Mesenchymal stem cell (in vitro differentiated cells and primary cell): Measurements from ENCODE around the gene NBPF11.
"Not testable (repeated sequence)": the region's sequence is repeated elsewhere in the genome, so short reads cannot be mapped to it uniquely, and the experiment has no call there.

Experiments used
- DNase-seq: peaks from one replicate; pipeline ENCODE4 v3.0.0-alpha.2; 2013
- H2AFZ ChIP-seq: one replicate; pipeline ENCODE4 v1.6.1; 2013; ENCODE audit warnings: low read depth, mild to moderate bottlenecking, control low read depth, inconsistent platforms, low read length, moderate library complexity
- H2AK5ac ChIP-seq: 2 replicates; pipeline ENCODE4 v1.6.1; 2013; ENCODE audit warnings: low read length, moderate library complexity, mild to moderate bottlenecking, inconsistent platforms; ENCODE audit not compliant: severe bottlenecking
- H2BK120ac ChIP-seq: one replicate; pipeline ENCODE4 v1.6.1; 2013; ENCODE audit warnings: low read depth, mild to moderate bottlenecking, inconsistent platforms, low read length, moderate library complexity
- H2BK12ac ChIP-seq, 2 experiments: one replicate each; pipeline ENCODE4 v1.6.1; 2013; ENCODE audit warnings: inconsistent platforms in 2 of 2, low read length in 2 of 2, mild to moderate bottlenecking in 2 of 2, moderate library complexity in 2 of 2, control low read depth in 1 of 2
- H2BK15ac ChIP-seq: one replicate; pipeline ENCODE4 v1.6.1; 2013; ENCODE audit warnings: mild to moderate bottlenecking, low read depth, inconsistent platforms; ENCODE audit not compliant: poor library complexity, severe bottlenecking
- H2BK5ac ChIP-seq: 2 replicates; pipeline ENCODE4 v1.6.1; 2013; ENCODE audit warnings: low read depth, mild to moderate bottlenecking, low read length, control low read depth, inconsistent platforms; ENCODE audit not compliant: poor library complexity, severe bottlenecking
- H3K14ac ChIP-seq, 2 experiments: one replicate each; pipeline ENCODE4 v1.6.1; 2013; ENCODE audit warnings: inconsistent platforms in 2 of 2, low read length in 2 of 2, control low read depth in 1 of 2, mild to moderate bottlenecking in 1 of 2, moderate library complexity in 1 of 2
- H3K18ac ChIP-seq, 2 experiments: one replicate each; pipeline ENCODE4 v1.6.1; 2013; ENCODE audit warnings: inconsistent platforms in 2 of 2, low read length in 2 of 2, control low read depth in 1 of 2, low read depth in 1 of 2, mild to moderate bottlenecking in 1 of 2
- H3K23ac ChIP-seq, 2 experiments: one replicate each; pipeline ENCODE4 v1.6.1; 2013; ENCODE audit warnings: inconsistent platforms in 2 of 2, low read length in 2 of 2, mild to moderate bottlenecking in 2 of 2, moderate library complexity in 2 of 2, control low read depth in 1 of 2
- H3K27ac ChIP-seq: 2 replicates; pipeline ENCODE4 v1.5.1; 2013; ENCODE audit warnings: mild to moderate bottlenecking, moderate library complexity, low read length, control low read depth, inconsistent platforms; ENCODE audit not compliant: poor library complexity, severe bottlenecking
- H3K27me3 ChIP-seq, 2 experiments: 2 replicates each; pipeline versions ENCODE4 v1.6.1 to v1.7.0; 2013; ENCODE audit warnings: low read length in 2 of 2, mild to moderate bottlenecking in 2 of 2, moderate library complexity in 2 of 2, control low read depth in 1 of 2, inconsistent platforms in 1 of 2; ENCODE audit not compliant: control insufficient read depth in 1 of 2, insufficient read depth in 1 of 2
- H3K36me3 ChIP-seq, 2 experiments: 2 replicates each; pipeline versions ENCODE4 v1.6.1 to v1.7.0; 2013; ENCODE audit warnings: low read length in 2 of 2, control low read depth in 1 of 2, inconsistent platforms in 1 of 2, low read depth in 1 of 2, mild to moderate bottlenecking in 1 of 2; ENCODE audit not compliant: insufficient read depth in 2 of 2, control insufficient read depth in 1 of 2
- H3K4ac ChIP-seq, 2 experiments: one replicate each; pipeline ENCODE4 v1.6.1; 2013; ENCODE audit warnings: inconsistent platforms in 2 of 2, low read length in 2 of 2, mild to moderate bottlenecking in 2 of 2, moderate library complexity in 2 of 2, control low read depth in 1 of 2, low read depth in 1 of 2
- H3K4me1 ChIP-seq: 2 replicates; pipeline ENCODE4 v1.6.1; 2013; ENCODE audit warnings: low read depth, low read length, control low read depth; ENCODE audit not compliant: control insufficient read depth, insufficient read depth
- H3K4me2 ChIP-seq: 2 replicates; pipeline ENCODE4 v1.6.1; 2013; ENCODE audit warnings: low read length, mild to moderate bottlenecking, inconsistent platforms; ENCODE audit not compliant: poor library complexity, severe bottlenecking
- H3K4me3 ChIP-seq, 2 experiments: 2 replicates each; pipeline versions ENCODE4 v1.5.1 to v1.7.0; 2013; ENCODE audit warnings: low read length in 2 of 2, mild to moderate bottlenecking in 2 of 2, control low read depth in 1 of 2, low read depth in 1 of 2; ENCODE audit not compliant: insufficient read depth in 1 of 2
- H3K79me1 ChIP-seq: replicated peaks from 2 replicates; pipeline ENCODE4 v1.6.1; 2013; ENCODE audit warnings: mild to moderate bottlenecking, control low read depth, low read length, inconsistent platforms; ENCODE audit not compliant: poor library complexity, severe bottlenecking
- H3K9ac ChIP-seq: 2 replicates; pipeline ENCODE4 v1.7.0; 2013; ENCODE audit warnings: mild to moderate bottlenecking, low read length, moderate library complexity
- H3K9me3 ChIP-seq: 2 replicates; pipeline ENCODE4 v1.7.0; 2013; ENCODE audit warnings: mild to moderate bottlenecking, low read length; ENCODE audit not compliant: control insufficient read depth
- H4K8ac ChIP-seq: one replicate; pipeline ENCODE4 v1.6.1; 2013; ENCODE audit warnings: inconsistent platforms, mild to moderate bottlenecking, low read length, moderate library complexity
- H4K91ac ChIP-seq: one replicate; pipeline ENCODE4 v1.6.1; 2013; ENCODE audit warnings: mild to moderate bottlenecking, low read length, inconsistent platforms
- WGBS: methylation state at CpG from one replicate; pipeline ENCODE4 v1.1.7; 2013; ENCODE audit warnings: mixed read lengths; 5-methylcytosine and 5-hydroxymethylcytosine counted together

Gene NBPF11

GRCh38 chr1:148155494-148156275 lies 3.6 kb upstream of the NBPF11 start:
- H2BK15ac ChIP-seq, H3K4me3 ChIP-seq, H3K4ac ChIP-seq, H3K36me3 ChIP-seq, H3K9me3 ChIP-seq, H2AFZ ChIP-seq, H2BK12ac ChIP-seq, H2BK5ac ChIP-seq, H3K27ac ChIP-seq, H3K79me1 ChIP-seq, H2AK5ac ChIP-seq, H3K23ac ChIP-seq, H3K4me2 ChIP-seq, DNase-seq, H3K14ac ChIP-seq, H3K18ac ChIP-seq, H3K4me1 ChIP-seq, H4K91ac ChIP-seq, H3K9ac ChIP-seq, H2BK120ac ChIP-seq, H4K8ac ChIP-seq: not testable (repeated sequence)
- 96% methylated on average over 2 of the region's 7 CpGs for WGBS
- peaks cover 0 to 36% of the 10 kb centered on the region in 2 experiments for H3K27me3 ChIP-seq

GRCh38 chr1:148152795-148153194 lies 714 bp upstream of the NBPF11 start:
- H2AFZ ChIP-seq = not testable (repeated sequence)

GRCh38 chr1:148151371-148151819 lies 686 bp downstream of the NBPF11 start:
- H3K23ac ChIP-seq, H2BK120ac ChIP-seq, H2AK5ac ChIP-seq, H3K27me3 ChIP-seq, H3K79me1 ChIP-seq, H2BK15ac ChIP-seq, H3K27ac ChIP-seq, H3K4ac ChIP-seq, H2BK12ac ChIP-seq, H3K4me1 ChIP-seq, H2BK5ac ChIP-seq, H4K8ac ChIP-seq, H3K9me3 ChIP-seq, H3K14ac ChIP-seq, H3K36me3 ChIP-seq, H4K91ac ChIP-seq, H3K18ac ChIP-seq: not testable (repeated sequence)
- 0% methylated on average over 15 of the region's 40 CpGs for WGBS
- H2AFZ ChIP-seq = peak overlapping the region; percentile 71
- H3K9ac ChIP-seq = peak overlapping the region; percentile 84
- H3K4me3 ChIP-seq = peak overlapping the region; percentile 65 to 80
- DNase-seq = peak; percentile 33
- H3K4me2 ChIP-seq = peak overlapping the region; percentile 80

More at GRCh38 chr1:148152795-148153194, 714 bp upstream of the NBPF11 start:
- H2BK15ac ChIP-seq, H3K27ac ChIP-seq, H3K79me1 ChIP-seq, H3K14ac ChIP-seq, DNase-seq, H2BK5ac ChIP-seq, H2AK5ac ChIP-seq, H3K36me3 ChIP-seq, H3K4ac ChIP-seq, H3K4me1 ChIP-seq, H3K9me3 ChIP-seq, H3K18ac ChIP-seq, H3K4me3 ChIP-seq, H4K91ac ChIP-seq, H3K4me2 ChIP-seq, H4K8ac ChIP-seq, H3K9ac ChIP-seq, H3K23ac ChIP-seq, H3K27me3 ChIP-seq, H2BK12ac ChIP-seq, H2BK120ac ChIP-seq: not testable (repeated sequence)
- 100% methylated on average over 3 of the region's 3 CpGs for WGBS

- not testable (repeated sequence) for H4K91ac ChIP-seq, H3K79me1 ChIP-seq, H4K8ac ChIP-seq, H3K14ac ChIP-seq, H3K36me3 ChIP-seq, H2BK5ac ChIP-seq, H3K23ac ChIP-seq, H3K4me1 ChIP-seq, H2BK120ac ChIP-seq, H2BK12ac ChIP-seq, H2AK5ac ChIP-seq, H3K27ac ChIP-seq, H3K27me3 ChIP-seq, H3K4ac ChIP-seq, H3K18ac ChIP-seq, H2BK15ac ChIP-seq, H2AFZ ChIP-seq, H3K9me3 ChIP-seq
- WGBS = 19% methylated on average over 8 of the region's 13 CpGs
- Histone ChIP-seq H3K9ac (peak overlapping the region; percentile 84), H3K4me2 (peak overlapping the region; percentile 80), H3K4me3 (peak overlapping the region; percentile 65 to 80)
- peak; percentile 43 for DNase-seq
Observed at GRCh38 chr1:148150945-148151344, 1.1 kb downstream of the NBPF11 start.
